Measurements from ENCODE around the gene PIN1.

- TF ChIP-seq CTCF (IDR thresholded peaks at IDR 0.05) (peak in 3 of 6 experiments; percentile 17 to 27 (median 20)), POLR2A (IDR thresholded peaks at IDR 0.05) (no peak)
Measured at GRCh38 chr19:9848060-9848459, 12.9 kb downstream of the PIN1 start.
